Measurements from ENCODE around the gene IL13. TPM values are rescaled to one million over a fixed set of nuclear protein-coding genes. Genes with fewer than 3 reads are reported as not detected.

IL13 gene
- polyA plus RNA-seq, 3 donors from 2014 or later: 0.28 TPM; not detected in 2

DNA sequence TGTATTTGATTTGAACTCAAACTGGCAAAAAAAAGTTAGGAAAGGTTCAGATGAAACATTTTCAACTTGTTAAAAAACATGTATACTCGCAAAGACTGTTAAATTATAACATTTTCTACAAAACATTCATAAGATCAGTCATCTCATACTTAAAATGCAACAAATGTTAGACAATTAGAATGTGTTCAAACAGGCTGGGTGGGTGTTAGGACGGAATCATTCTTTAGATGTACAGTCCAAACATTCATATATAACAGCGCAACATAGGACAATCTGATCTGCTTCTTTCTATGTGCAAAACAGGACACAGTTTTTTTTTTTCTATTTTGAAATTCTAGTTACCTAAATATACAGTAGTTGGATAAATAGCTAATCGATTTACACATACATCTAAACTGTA lies 38.0 kb downstream of the IL13 start:
- H3K9me3 Mint-ChIP-seq: no peaks in the 10 kb centered on the region
- peaks cover 10 to 14% of the 10 kb centered on the region in 2 donors for H3K4me1 Mint-ChIP-seq
- H3K27ac Mint-ChIP-seq: no peak overlapping the region
- H3K27me3 Mint-ChIP-seq (ENCODE audit: low read depth in 3 of 3): peaks cover 0 to 3% (median 0%) of the 10 kb centered on the region in 3 donors
- no peak for DNase-seq
- H3K36me3 Mint-ChIP-seq: peaks cover 23 to 39% (median 37%) of the 10 kb centered on the region in 3 donors
- H3K4me3 Mint-ChIP-seq: no peak overlapping the region

DNA sequence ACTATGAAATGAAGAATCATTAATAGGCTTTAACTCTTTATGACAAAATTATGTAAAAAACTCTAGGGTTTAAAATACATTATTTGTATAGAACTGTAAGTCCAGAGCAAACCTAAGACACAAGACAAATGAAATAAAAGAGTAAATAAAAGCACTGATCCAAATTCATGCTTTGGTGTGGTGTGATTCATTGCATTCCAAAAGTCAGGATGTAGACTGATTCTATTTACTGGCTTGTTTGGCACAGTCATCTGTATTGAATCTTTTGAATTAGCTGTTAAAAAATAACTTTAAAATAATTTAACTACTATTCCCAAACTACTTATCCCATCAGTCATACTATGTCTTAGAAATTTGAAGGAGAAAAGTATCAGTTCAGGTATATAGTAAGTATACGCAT lies 46.9 kb downstream of the IL13 start:
- H3K4me3 Mint-ChIP-seq: no peak overlapping the region
- no peak overlapping the region for H3K27ac Mint-ChIP-seq
- H3K27me3 Mint-ChIP-seq (ENCODE audit: low read depth in 3 of 3): no peaks in the 10 kb centered on the region
- no peaks in the 10 kb centered on the region for H3K9me3 Mint-ChIP-seq
- no peak for DNase-seq
- H3K36me3 Mint-ChIP-seq: peaks cover 41 to 48% (median 48%) of the 10 kb centered on the region in 3 donors
- no peaks in the 10 kb centered on the region for H3K4me1 Mint-ChIP-seq

DNA sequence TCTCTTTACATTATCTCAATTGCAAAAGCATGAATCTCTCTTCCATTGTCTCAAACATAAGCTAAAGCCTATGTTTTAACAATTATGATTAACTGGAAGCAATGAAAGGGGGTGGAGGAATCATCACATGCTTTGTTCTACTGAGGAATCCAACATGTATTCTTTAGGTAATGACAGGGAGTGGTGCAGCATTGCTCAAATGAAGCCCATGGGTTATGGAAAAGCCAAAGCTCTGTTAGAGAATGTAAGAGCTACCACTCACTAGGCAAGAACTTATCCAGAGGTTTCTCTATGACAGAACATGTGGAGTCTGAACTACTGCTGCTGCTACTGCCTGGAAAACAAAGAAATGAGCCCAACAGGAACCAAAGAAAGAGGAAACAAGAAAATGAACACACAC lies 50.7 kb downstream of the IL13 start:
- Mint-ChIP-seq H3K27ac (no peak overlapping the region), H3K9me3 (no peaks in the 10 kb centered on the region), H3K36me3 (peaks cover 11 to 28% (median 25%) of the 10 kb centered on the region in 3 donors), H3K4me3 (no peak overlapping the region), H3K27me3 (ENCODE audit: low read depth in 3 of 3) (no peaks in the 10 kb centered on the region), H3K4me1 (no peaks in the 10 kb centered on the region)
- DNase-seq: no peak

Other genes with a start within 250 kb of the IL13 start
- gene IRF1, start 167.4 kb upstream of the IL13 start, polyA plus RNA-seq: 100 to 1,000 TPM; 349 to 460 (median 371) TPM
- not detected for gene IL5, start 114.7 kb upstream of the IL13 start, polyA plus RNA-seq
- gene RAD50, start 101.2 kb upstream of the IL13 start, polyA plus RNA-seq: 10 to 100 TPM in 1 of 3 donors, 1 to 10 TPM in 2; 2.4 to 27.4 (median 9.7) TPM
- not detected for gene IL4, start 15.8 kb downstream of the IL13 start, polyA plus RNA-seq
- 10 to 100 TPM in 1 of 3 donors, 1 to 10 TPM in 2; 7.4 to 13.5 (median 8.2) TPM for gene KIF3A, start 79.4 kb downstream of the IL13 start, polyA plus RNA-seq
- 1 to 10 TPM in 1 of 3 donors, under 1 TPM in 1, not detected in 1; 0.13 to 1.3 TPM for gene CCNI2, start 89.3 kb downstream of the IL13 start, polyA plus RNA-seq
- 1 to 10 TPM in 2 of 3 donors, under 1 TPM in 1; 0.79 to 1.3 (median 1.2) TPM for gene SEPTIN8, start 119.1 kb downstream of the IL13 start, polyA plus RNA-seq
- gene SOWAHA, start 155.1 kb downstream of the IL13 start, polyA plus RNA-seq: not detected
- gene SHROOM1, start 172.5 kb downstream of the IL13 start, polyA plus RNA-seq: 1 to 10 TPM in 1 of 3 donors, not detected in 2; 1.4 TPM
- gene GDF9, start 208.3 kb downstream of the IL13 start, polyA plus RNA-seq: under 1 TPM in 1 of 3 donors, not detected in 2; 0.12 TPM
- 100 to 1,000 TPM; 554 to 923 (median 597) TPM for gene UQCRQ, start 208.5 kb downstream of the IL13 start, polyA plus RNA-seq
- gene LEAP2, start 215.5 kb downstream of the IL13 start, polyA plus RNA-seq: 1 to 10 TPM in 1 of 3 donors, under 1 TPM in 2; 0.50 to 2.0 (median 0.54) TPM

Measured in immature natural killer cell (primary cell).